IMR-90 (cell line): Measurements from ENCODE around the gene PDIA2. TPM values are rescaled to one million over a fixed set of nuclear protein-coding genes. Genes with fewer than 3 reads are reported as not detected.

Experiments used
- ATAC-seq: fragments of 200-7000 bp; cut with Tn5 transposase; 2 replicates; pipeline ENCODE4 v1.9.1; 2020; ENCODE audit warnings: low read depth, mild to moderate bottlenecking, moderate library complexity
- BruUV-seq: library from RNA; stranded (reverse); fragments of 400-500 nt; replicated peaks from 2 replicates; lab custom pipeline; 2021; lab: Mats Ljungman, UMichigan
- CTCF ChIA-PET: fragments of 300-600 bp; formaldehyde crosslinking; extraction: SDS; loops from one replicate; lab custom pipeline; 2021; ENCODE audit warnings: antibody characterized with exemption; lab: Yijun Ruan, JAX
- POLR2A ChIA-PET: fragments of 300-600 bp; sonication (Branson Sonifier 250); formaldehyde crosslinking; loops from one replicate; lab custom pipeline; 2022; ENCODE audit warnings: antibody characterized with exemption; ENCODE audit not compliant: unreplicated experiment; lab: Charles Lee
- DNase-seq: peaks from one replicate; pipeline ENCODE4 v3.0.0; 2013
- H2AFZ ChIP-seq: replicated peaks from 2 replicates; pipeline ENCODE3; 2013; ENCODE audit warnings: low read length, mild to moderate bottlenecking; ENCODE audit not compliant: poor library complexity
- H2AK5ac ChIP-seq: 2 replicates; pipeline ENCODE4 v1.6.1; 2013; ENCODE audit warnings: low read depth, low read length, inconsistent platforms
- H2AK9ac ChIP-seq: replicated peaks from 2 replicates; pipeline ENCODE3; 2013; ENCODE audit warnings: mild to moderate bottlenecking, low read depth, low read length, moderate library complexity; ENCODE audit not compliant: poor library complexity
- H2BK120ac ChIP-seq: 2 replicates; pipeline ENCODE4 v1.6.1; 2013; ENCODE audit warnings: low read depth, low read length, inconsistent platforms
- H2BK15ac ChIP-seq: 3 replicates; pipeline ENCODE4 v1.6.1; 2013; ENCODE audit warnings: low read depth, low read length, inconsistent platforms
- H2BK20ac ChIP-seq: 2 replicates; pipeline ENCODE4 v1.6.1; 2013; ENCODE audit warnings: low read depth, mild to moderate bottlenecking, inconsistent platforms, low read length, moderate library complexity
- H2BK5ac ChIP-seq: 2 replicates; pipeline ENCODE4 v1.6.1; 2013; ENCODE audit warnings: mild to moderate bottlenecking, low read depth, low read length, inconsistent platforms; ENCODE audit not compliant: poor library complexity, severe bottlenecking
- H3K14ac ChIP-seq: replicated peaks from 2 replicates; pipeline ENCODE4 v1.6.1; 2013; ENCODE audit warnings: low read depth, low read length, inconsistent platforms
- H3K18ac ChIP-seq: 2 replicates; pipeline ENCODE4 v1.6.1; 2013; ENCODE audit warnings: low read depth, low read length, control low read depth
- H3K23ac ChIP-seq: 2 replicates; pipeline ENCODE4 v1.6.1; 2013; ENCODE audit warnings: low read depth, low read length, inconsistent platforms
- H3K27ac ChIP-seq: 2 replicates; pipeline ENCODE4 v1.5.1; 2013; ENCODE audit warnings: mild to moderate bottlenecking, control low read depth, low read length; ENCODE audit not compliant: insufficient read depth
- H3K27me3 ChIP-seq: 2 replicates; pipeline ENCODE4 v1.6.1; 2013; ENCODE audit warnings: low read length; ENCODE audit not compliant: control insufficient read depth, insufficient read depth
- H3K36me3 ChIP-seq: 2 replicates; pipeline ENCODE4 v1.6.1; 2013; ENCODE audit warnings: low read length, mixed read lengths; ENCODE audit not compliant: control insufficient read depth, insufficient read depth
- H3K4ac ChIP-seq: 2 replicates; pipeline ENCODE4 v1.6.1; 2013; ENCODE audit warnings: low read depth, low read length, inconsistent platforms
- H3K4me1 ChIP-seq: 2 replicates; pipeline ENCODE4 v1.6.1; 2013; ENCODE audit warnings: low read length, mixed read lengths; ENCODE audit not compliant: control insufficient read depth, insufficient read depth
- H3K4me2 ChIP-seq: 2 replicates; pipeline ENCODE4 v1.6.1; 2013; ENCODE audit warnings: low read depth, mild to moderate bottlenecking, control low read depth, low read length, moderate library complexity
- H3K4me3 ChIP-seq: 2 replicates; pipeline ENCODE4 v1.5.1; 2013; ENCODE audit warnings: low read depth, mild to moderate bottlenecking, control low read depth, low read length, moderate library complexity; ENCODE audit not compliant: insufficient read depth
- H3K56ac ChIP-seq: 2 replicates; pipeline ENCODE4 v1.6.1; 2013; ENCODE audit warnings: low read length, inconsistent platforms; ENCODE audit not compliant: insufficient read depth; ENCODE audit errors: extremely low read depth
- H3K79me1 ChIP-seq, 2 experiments: 2 replicates each; pipeline ENCODE4 v1.6.1; 2013; ENCODE audit warnings: low read length in 2 of 2, inconsistent platforms in 1 of 2, low read depth in 1 of 2
- H3K9ac ChIP-seq: 2 replicates; pipeline ENCODE4 v1.6.1; 2013; ENCODE audit warnings: low read depth, low read length, control low read depth
- H3K9me1 ChIP-seq: 2 replicates; pipeline ENCODE4 v1.6.1; 2013; ENCODE audit warnings: low read length, inconsistent platforms; ENCODE audit not compliant: insufficient read depth
- H3K9me3 ChIP-seq: 2 replicates; pipeline ENCODE4 v1.6.1; 2013; ENCODE audit warnings: low read length; ENCODE audit not compliant: control insufficient read depth, insufficient read depth
- H4K20me1 ChIP-seq: 2 replicates; pipeline ENCODE4 v1.6.1; 2013; ENCODE audit warnings: low read length, inconsistent platforms; ENCODE audit not compliant: insufficient read depth
- H4K5ac ChIP-seq: 2 replicates; pipeline ENCODE4 v1.6.1; 2013; ENCODE audit warnings: mild to moderate bottlenecking, low read depth, low read length, control low read depth
- H4K8ac ChIP-seq, 2 experiments: 2 replicates each; pipeline ENCODE4 v1.6.1; 2013; ENCODE audit warnings: low read depth in 2 of 2, low read length in 2 of 2, control low read depth in 1 of 2, inconsistent platforms in 1 of 2
- H4K91ac ChIP-seq: 2 replicates; pipeline ENCODE4 v1.6.1; 2013; ENCODE audit warnings: low read depth, low read length, inconsistent platforms; ENCODE audit not compliant: insufficient read depth
- POLR2A ChIP-seq: IDR thresholded peaks from 2 replicates; pipeline ENCODE4 v1.6.1; 2012; ENCODE audit warnings: mild to moderate bottlenecking, low read depth, low read length
- WGBS, 2 experiments: methylation state at CpG; one replicate each; pipeline versions ENCODE4 v1.1.5 to v1.1.7; 2013; ENCODE audit warnings: missing lambda C conversion rate in 2 of 2; ENCODE audit not compliant: insufficient read length in 1 of 2; ENCODE audit errors: extremely low coverage in 2 of 2; 5-methylcytosine and 5-hydroxymethylcytosine counted together
- dilution Hi-C: fragments of 300-500 bp; cut with HindIII; formaldehyde crosslinking; loops from one replicate; pipeline ENCODE4 v1.14.3; 2018; ENCODE audit warnings: low sequenced_read_pairs; ENCODE audit not compliant: unreplicated experiment
- in situ Hi-C: fragments of 300-500 bp; cut with MboI; formaldehyde crosslinking; loops from 3 replicates; pipeline ENCODE4 v1.14.3; 2019; ENCODE audit warnings: low sequenced_read_pairs, inconsistent platforms, mixed read lengths
- intact Hi-C: fragments of 100-400 bp; cut with micrococcal nuclease; formaldehyde crosslinking; loops from 2 replicates; pipeline ENCODE4 v1.10.0; 2022
- polyA plus RNA-seq, 3 experiments: library from polyadenylated mRNA; depleted of rRNA; stranded (reverse); fragments of >200 nt; gene quantifications; 2 replicates each; pipeline ENCODE4 v1.2.3, GENCODE V29; 2012; ENCODE audit warnings: low replicate concordance in 1 of 3
- total RNA-seq: library from RNA; depleted of rRNA; stranded (reverse); fragments of >200 nt; gene quantifications from 2 replicates; pipeline ENCODE4 v1.2.3, GENCODE V29; 2012

PDIA2 gene
- total and polyA plus RNA-seq, 2 of the 4 experiments (the other 2 are of a cell fraction): 0.17 TPM; not detected in 1

DNA sequence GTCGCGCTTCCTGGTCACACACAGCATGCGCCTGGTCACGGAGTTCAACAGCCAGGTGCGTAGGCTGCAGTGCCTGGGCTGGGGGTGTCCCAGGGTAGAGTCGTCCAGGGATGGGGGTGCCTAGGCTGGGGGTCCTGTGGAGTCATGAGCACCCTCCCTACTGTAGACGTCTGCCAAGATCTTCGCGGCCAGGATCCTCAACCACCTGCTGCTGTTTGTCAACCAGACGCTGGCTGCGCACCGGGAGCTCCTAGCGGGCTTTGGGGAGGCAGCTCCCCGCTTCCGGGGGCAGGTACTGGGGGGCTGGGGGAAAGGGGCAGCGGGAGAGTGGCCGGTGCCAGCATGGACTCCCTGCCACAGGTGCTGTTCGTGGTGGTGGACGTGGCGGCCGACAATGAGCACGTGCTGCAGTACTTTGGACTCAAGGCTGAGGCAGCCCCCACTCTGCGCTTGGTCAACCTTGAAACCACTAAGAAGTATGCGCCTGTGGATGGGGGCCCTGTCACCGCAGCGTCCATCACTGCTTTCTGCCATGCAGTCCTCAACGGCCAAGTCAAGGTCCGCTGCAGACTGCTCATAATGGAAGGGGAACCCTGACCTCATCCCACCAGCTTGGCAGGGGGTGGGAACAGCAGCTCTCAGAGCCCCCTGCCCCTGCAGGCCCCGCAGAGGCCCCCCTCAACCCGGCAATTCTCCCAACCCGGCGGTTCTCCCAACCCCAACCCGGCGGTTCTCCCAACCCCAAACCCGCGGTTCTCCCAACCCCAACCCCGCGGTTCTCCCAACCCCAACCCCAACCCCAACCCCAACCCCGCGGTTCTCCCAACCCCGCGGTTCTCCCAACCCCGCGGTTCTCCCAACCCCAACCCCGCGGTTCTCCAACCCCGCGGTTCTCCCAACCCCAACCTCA lies 2.4 kb downstream of the PDIA2 start:
- 96% methylated on average over 19 of the region's 48 CpGs; no CpG with 5 or more reads in 1 of the 2 experiments for WGBS, 2 experiments

More for the DNA sequence above, 2.4 kb downstream of the PDIA2 start:
- in situ Hi-C loops (no loop called here), intact Hi-C loops (no loop called here), dilution Hi-C loops (no loop called here)
- Histone ChIP-seq H2AK5ac (no peak overlapping the region), H2BK120ac (no peak overlapping the region), H3K4me1 (no peaks in the 10 kb centered on the region), H3K27me3 (peaks cover 16% of the 10 kb centered on the region), H2BK15ac (no peak overlapping the region), H3K27ac (no peak overlapping the region), H2AFZ (no peak overlapping the region), H3K23ac (no peak overlapping the region), H2BK20ac (no peak overlapping the region), H2BK5ac (no peak overlapping the region), H3K56ac (no peak overlapping the region), H4K5ac (no peak overlapping the region), H4K8ac (no peak overlapping the region), H3K9me3 (no peaks in the 10 kb centered on the region), H3K18ac (no peak overlapping the region), H3K79me1 (no peaks in the 10 kb centered on the region), H3K14ac (no peak overlapping the region), H3K4me3 (no peak overlapping the region), H3K4ac (no peak overlapping the region), H3K4me2 (no peak overlapping the region), H4K91ac (no peak overlapping the region), H3K36me3 (peaks cover 25% of the 10 kb centered on the region; the same call in 1 of the 2 replicates), H4K20me1 (no peaks in the 10 kb centered on the region; the same call in 1 of the 2 replicates), H3K9ac (no peak overlapping the region), H2AK9ac (no peak overlapping the region), H3K9me1 (no peaks in the 10 kb centered on the region)
- no TSS peak for BruUV-seq
- POLR2A ChIA-PET: no interaction called here
- TF ChIP-seq POLR2A: no peak
- CTCF ChIA-PET: no interaction called here
- DNase-seq (no peak), ATAC-seq (no peak)
